GM19043 (cell line): ENCODE results near the gene SH3GL3.

Experiments
- ATAC-seq: cut with Tn5 transposase; IDR thresholded peaks from one replicate; pipeline ENCODE4 v1.9.1; 2021; ENCODE audit warnings: low read depth; ENCODE audit not compliant: unreplicated experiment

SH3GL3 gene, protein sequence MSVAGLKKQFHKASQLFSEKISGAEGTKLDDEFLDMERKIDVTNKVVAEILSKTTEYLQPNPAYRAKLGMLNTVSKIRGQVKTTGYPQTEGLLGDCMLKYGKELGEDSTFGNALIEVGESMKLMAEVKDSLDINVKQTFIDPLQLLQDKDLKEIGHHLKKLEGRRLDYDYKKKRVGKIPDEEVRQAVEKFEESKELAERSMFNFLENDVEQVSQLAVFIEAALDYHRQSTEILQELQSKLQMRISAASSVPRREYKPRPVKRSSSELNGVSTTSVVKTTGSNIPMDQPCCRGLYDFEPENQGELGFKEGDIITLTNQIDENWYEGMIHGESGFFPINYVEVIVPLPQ

DNA sequence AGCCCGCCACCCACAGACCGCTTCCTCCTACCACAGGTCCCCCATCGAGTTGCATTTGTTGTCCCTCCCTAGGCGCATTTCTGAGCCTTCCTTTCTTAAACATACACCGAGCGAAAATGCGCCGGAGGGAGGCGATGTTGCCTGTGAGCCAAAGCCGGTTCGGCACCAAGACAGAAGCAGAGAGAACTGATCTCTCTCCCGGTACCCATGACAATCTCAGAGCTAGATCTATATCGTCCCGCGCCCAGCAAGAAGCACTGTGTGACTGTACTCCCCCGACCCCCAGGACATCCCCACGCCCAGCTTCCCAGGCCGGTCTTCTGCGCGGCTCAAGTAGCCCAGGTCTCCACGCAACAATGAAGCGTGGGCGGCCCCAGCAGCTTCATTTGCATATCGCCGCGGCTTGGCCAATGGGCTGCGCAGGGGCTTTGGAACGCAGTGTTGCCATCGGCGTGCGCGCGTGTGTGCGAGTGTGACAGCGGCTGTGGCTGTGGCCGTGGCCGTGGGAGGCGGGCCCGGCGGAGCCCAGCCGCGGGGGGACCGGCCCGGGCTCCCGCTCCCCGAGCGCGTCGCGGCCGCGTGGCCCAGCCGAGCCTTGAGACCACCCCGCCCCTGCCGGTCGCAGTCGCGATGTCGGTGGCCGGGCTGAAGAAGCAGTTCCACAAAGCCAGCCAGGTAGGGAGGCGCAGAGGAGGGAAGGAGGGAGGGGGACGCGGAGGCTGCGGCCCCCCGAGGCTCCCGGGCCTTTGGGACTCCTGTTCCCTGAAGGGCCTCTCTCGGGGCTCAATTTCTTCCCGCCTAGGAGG, at the start of gene SH3GL3:
Gene SH3GL3, plus strand, starts transcription at position 438 of the 806 bp plus-strand sequence. Its CDS starts 193 bp downstream, at position 631.
- ATAC-seq, result no peak

DNA sequence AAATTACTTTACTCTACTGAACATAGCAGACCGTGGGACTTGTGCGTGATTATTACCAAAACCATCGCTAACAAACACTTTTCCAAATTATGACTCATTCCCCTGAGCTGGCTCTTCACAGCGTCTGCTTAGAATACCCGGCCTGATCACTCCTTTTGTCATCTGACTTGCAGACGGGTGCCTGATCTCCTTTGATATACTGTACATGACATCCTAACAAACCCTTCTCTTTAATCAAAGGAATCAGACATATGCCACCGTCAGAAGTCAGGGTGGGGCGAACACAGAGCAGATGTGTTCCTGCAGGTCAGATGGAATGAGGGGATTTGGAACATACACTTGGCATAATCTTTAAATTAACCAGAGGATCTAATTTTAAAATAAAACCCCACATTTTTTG, 48.5 kb upstream of the SH3GL3 start:
- no peak for ATAC-seq

DNA sequence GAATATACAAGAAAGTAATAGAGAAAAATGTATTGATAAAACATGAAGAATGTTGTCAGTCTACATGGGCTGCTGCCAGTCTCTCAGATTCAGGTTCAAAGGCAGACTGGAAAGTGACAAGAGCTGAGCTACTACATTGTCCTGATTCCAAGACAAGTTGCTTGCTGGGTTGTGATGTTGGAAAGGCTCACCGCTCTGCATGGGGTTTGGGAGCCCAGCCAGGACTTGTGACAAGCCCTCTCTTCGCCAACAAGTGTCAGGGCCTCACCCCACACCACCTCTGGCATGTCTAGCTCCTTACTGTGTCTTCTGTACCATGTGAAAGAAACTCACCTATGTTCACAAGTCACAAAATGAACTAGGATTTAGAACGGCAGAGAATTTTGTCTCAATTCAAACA, 43.0 kb upstream of the SH3GL3 start:
- no peak for ATAC-seq

DNA sequence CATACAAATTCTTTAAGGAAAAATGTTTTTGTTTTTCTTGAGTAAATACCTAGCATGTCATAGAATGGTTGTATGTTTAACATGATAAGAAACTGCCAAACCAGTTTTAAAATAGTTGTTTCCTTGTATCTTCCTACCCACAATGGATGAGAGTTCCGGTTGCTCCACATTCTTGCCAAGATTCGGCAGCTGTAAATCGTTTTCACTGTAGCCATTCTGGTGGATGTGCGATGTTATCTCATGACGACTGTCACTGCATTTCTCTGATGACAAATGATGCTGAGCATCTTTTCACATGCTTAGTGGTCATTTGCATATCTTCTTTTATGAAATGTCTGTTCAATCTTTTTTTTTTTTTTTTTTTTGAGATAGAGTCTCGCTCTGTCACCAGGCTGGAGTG, 36.6 kb upstream of the SH3GL3 start:
- no peak for ATAC-seq

DNA sequence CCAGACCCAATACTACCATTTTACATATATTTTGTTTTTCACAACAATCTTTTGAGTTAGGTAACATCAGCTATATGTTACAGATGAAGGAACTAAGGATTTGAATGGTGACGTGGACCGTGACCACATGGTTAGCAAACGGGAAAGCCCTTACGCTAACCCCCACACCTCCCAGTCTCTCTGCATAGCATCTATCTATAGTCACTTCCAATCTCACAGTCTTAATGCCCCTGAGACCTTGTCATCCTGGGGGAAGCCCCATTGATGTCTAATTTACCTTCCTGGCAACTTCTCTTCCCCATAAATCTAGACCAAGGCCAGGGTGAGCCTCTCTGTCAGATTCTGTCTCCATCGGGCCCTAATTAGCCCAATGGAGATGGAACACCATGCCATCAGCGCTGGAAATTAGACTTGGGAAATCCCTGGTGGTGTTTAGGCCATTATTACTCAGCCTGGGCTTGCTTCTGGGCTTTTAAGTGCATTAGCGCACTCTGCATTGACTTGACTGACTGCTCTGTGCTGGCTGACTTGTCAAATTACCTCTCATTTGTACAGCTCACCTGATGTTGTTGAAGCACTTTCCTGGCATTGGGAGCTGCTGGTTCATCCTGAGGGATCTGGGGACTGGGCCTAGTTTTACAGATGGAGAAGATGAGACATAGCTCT, 34.0 kb upstream of the SH3GL3 start:
- no peak for ATAC-seq

DNA sequence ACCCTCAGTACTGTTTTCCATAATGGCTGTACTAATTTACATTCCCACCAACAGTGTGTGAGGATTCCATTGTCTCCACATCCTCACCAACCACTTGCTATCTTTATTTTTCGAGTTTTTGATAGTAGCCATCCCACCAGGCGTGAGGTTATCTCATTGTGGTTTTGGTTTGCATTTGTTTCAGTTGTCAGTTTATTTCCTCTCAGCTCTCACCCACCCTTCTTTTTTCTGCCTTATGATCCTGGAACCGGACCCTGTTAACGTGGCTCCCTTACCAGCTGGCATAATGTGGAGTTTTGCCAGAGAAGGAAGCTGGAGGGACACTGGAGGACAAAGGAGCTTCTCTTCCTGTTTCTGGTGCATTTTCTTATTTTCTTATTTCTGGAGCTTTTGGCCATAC, 25.1 kb upstream of the SH3GL3 start:
- ATAC-seq, result no peak

DNA sequence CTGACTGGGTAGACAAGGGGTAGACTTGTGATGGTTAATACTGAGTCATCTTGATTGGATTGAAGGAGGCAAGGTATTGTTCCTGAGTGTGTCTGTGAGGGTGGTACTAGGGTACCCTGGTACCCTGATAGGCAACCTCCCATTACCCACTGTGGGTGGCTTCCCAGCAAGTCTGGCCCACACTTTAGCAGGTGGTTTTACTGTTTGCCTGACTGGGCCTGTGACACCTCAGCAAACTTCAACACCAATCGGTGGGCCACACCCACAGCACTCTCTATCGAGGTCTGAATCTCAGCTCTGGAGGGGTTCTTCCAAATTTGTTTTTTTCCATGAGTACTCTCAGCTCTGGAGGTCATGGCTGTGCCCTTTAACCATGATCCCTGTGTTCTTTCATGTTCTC, 24.6 kb upstream of the SH3GL3 start:
- no peak for ATAC-seq

DNA sequence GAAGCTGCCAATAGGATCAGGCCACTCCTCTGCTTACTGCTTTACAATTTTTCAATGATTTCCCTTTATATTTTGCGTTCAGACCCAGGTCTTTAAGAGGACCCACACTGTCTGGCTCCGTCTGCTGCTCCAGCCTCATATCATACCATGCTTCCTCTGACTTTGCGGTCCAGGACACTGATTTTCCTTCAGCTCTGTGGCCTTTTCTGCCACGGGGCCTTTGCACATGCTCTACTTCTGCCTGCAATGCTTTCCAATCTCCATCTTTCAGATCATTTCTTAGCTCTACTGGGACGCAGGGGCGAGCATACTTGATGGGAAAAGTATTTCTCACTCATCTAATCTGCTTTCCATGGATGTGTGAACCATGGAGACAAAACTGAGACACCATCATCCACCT, 23.0 kb upstream of the SH3GL3 start:
- ATAC-seq, result no peak

DNA sequence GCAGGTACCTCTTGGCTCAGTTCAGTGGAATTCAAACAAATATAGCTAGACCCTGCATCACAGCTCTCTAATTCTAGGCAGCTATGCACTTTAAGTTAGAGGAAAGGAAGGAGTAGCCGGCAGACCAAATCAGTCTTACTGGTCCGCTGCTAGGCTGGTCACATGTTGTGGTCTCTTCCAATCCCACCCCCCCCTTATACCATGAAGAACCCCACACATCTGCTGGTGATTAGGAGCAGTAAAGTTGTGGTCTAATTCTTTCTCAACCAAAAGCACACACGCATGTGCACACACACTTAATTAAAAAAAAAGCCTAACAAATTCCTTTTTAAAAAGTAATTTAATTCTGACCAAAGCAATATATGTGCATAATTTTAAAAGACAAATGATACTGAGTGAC, 16.7 kb upstream of the SH3GL3 start:
- no peak for ATAC-seq

DNA sequence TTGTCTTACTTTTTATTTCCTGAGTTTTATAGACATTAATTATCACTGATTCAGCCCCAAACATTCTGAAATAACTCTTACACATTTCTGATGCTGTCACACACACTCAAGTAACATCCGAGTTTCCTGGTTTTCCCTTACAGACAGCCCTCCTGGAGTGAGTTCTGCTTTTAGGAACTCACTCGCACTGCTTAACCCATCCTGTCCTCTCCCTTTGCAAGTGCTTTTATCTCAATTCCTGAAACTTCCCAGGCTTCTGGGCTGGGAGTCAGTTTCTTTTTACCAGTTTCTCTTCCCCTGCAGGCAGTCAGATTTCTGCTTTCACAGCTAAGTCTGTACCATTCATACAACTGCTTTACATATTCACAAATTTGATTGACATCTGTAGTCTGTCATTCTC, 15.6 kb upstream of the SH3GL3 start:
- ATAC-seq, result no peak

DNA sequence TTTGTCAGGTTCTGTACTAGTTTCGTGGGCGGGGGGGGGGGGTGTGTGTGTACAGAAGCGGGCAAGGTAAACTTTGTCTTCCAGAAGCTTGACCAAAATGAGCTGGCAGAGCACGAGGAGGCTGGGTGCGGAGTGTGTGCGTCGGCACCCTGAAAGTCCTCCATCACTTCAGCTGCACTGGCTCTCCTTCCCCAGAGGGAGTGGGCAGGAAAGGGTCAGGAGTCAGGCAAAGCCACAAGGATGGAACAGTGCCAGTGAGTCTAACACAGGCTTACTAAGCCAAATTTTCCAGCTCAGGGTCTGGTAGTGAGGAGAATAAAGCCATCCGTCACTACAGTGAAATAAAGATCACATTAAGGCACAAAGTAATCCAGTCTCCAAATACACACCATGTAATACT, 11.9 kb upstream of the SH3GL3 start:
- ATAC-seq, result no peak

DNA sequence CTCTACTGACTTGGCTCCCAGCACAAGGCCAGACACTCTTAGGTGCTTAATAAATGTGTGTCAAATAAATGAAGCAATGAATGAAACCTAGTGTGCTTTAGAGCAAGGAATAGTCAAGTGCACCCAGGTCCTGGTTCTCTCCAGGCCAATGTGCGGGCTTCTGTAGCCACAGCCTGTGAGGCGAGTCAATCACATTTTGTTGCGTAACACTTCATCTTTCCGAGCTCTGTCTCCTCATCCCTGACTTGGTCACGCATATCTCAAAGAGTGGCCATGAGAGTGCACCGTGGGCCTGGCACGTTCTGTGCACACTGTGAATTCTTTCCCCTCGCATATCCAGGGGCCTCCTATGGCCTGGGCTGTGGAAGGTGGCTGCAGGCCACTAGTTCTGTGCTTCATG, 11.4 kb upstream of the SH3GL3 start:
- ATAC-seq, result no peak

DNA sequence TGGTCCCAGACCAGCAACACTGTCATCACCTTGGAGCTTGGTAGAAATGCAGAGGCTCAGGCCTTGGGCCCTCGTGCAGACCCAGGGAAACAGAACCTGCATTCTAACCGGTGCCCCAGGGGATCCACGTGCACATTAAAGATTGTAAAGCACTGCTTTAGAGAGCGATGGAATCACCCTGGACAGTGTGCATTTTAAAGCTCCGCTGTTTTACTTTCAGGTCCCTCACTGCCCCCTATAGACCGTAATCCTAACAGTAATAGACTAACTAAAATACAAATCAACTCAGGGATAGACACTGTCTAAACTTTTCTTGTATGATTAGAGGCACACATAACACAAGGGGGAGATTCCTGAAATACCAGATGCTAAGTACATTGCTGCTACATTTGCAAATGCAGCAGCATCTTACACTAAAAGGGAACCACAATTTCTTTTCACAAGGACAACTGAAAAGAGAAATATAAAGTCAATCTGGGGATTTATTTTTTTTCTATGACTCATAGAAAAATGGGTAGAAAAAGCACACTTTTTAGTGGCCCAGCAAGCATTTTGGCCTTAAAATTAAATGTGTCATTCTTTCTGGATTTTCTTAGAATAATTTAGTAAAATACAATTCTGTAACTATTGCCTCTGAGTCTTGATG, 10.5 kb upstream of the SH3GL3 start:
- no peak for ATAC-seq

DNA sequence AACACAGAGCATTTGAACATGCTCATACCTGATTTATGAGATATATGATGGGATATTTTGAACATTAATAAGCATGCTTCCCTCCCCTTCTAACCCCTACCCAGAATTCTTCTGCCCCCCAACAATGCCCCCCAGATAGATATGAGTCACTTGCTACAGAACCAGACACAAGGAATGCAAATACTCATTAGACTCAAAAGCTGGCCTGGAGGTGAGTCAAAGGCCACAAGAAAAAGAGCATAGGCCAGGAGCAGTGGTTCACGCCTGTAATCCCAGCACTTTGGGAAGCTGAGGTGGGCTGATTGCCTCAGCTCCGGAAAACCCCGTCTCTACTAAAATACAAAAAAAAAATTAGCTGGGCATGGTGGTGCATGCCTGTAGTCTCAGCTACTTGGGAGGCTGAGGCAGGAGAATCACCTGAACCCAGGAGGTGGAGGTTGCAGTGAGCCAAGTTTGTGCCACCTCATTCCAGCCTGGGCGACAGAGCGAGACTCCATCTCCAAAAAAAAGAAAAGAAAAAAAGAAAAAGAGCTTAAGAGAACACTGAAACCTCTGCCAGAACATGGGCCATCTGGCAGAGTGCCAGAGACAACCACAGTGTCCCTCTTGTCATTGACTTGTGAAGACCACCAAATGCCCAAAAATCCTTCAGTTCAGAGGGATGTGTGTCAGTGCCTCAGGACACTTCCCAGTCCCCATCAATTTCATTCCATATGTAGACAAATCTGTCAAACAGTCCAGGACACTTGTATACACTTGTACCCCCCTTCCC, 3.9 kb upstream of the SH3GL3 start:
- ATAC-seq, result no peak

DNA sequence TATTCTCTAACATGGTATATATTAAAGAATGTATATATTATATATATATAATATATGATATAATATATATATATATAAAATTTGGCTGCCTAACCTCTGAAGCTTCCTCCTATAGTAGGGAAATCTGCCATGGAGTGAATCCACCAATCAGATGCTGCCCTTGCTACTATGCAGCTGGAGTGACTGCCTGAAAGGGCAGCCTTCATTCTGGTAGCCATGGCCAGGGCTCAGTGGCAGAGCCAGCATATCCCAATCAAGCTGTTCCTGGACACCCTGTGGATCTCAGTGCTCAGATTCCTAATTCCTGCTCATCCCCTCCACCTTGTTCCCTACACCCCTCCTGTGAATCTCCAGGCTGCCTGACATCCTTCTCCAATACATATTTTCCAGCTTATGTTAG, 2.2 kb upstream of the SH3GL3 start:
- no peak for ATAC-seq

DNA sequence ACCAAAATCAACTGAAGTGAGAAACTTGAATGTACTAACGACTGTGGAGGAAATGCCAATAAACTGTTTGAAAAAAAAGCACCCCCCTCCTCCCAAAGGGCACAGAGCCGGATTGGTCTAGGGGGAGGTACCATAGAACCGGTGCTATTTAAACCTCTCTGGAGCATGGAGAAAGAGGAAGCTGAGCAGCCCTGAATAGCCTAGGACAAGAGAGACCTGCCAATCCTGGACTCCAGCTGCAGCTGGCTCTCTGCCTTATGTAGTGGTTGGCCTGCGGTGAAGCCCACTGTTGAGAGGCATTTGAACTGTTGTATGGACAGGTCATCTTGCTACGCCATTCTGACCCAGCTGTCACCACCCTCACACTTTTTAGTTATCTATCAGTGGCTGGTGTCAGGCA, 1.5 kb upstream of the SH3GL3 start:
- ATAC-seq, result no peak

DNA sequence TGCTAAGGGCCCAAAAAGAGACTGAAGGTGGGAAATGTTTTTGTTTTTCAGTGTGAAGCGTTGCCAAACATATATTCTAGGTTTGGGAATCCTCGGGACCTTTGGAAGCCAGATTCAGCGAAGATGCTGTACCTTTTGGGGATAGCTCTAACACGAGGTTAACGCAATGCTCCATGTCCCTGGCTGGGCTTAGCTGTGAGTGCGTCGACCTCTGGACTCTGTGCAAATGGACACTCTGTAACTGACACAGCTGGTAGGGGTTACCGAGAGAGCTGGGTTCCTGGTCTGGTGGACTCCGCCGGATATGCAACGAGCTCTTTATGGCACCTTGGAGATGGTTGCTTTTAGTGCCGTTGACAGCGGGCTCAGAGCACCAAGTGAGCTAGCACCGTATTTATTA, 724 bp upstream of the SH3GL3 start:
- no peak for ATAC-seq

DNA sequence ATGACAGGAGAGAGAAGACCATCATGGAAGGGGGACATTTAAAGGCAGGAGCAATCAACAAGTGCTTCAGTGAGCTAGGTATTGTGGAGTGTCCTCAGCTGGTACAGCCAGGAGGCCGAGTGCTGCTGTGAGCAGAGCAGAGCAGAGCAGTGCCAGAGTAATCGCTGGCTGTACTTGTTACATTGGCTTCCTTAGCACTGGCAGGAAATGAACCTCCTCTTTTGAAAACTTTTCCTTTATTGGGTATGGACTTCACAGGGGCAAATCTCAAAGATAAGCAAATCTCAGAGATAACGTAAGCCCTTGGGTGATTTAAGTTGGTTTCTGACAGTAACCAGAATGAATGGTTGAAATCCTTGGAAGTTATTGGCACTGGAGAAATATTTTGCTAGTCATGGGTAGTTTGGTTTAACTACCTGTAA, 2.1 kb downstream of the SH3GL3 start:
- ATAC-seq, result no peak

DNA sequence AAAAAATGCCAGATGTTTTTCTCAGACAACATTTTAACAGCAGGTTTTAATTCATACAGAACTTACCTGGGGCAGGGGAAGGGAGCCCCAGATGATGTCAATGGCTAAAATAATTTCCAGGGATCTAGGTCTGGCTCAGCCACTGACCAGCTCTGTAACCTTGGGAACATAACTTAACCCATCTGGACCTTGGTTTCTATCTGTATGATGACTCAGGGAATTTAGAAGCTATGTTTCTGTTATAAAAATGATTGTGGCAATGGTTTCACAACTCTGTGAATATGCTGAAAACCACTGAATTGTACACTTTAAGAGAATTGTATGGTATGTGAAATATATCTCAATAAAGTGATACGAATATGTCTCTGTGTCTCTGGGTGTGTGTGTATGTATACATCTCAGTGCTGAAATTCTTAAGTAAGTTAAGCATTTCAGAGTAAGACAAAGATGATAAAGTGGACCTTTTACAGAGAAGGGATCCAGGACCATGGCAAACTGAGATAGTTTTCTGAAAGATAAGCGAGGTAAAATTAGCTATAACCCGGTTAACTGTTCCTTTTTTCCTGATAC, 2.9 kb downstream of the SH3GL3 start:
- ATAC-seq, result no peak

DNA sequence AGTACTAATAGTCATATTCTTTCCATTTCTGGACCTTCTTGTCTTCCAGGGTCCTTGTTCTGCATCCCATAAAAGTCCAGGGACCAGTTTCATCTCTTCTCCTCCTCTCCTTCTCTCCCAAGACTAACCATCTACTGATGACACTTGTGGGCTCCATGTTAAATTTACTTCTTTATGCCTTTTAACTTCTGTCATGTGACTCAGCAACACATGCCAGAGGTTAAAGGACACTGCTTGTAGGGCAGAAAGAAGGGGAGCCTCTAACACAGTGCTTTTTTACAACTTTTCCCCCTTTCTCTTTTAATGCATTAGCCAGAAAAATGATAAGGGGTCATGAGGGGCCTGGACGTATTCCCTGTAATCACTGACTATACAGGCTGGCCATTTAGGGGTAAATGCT, 10.0 kb downstream of the SH3GL3 start:
- ATAC-seq, result no peak
